ENCODE data around the gene IRGQ.
A peak's percentile ranks its signal among the peaks of the same experiment; 100 is the strongest.

The IRGQ gene

DNA sequence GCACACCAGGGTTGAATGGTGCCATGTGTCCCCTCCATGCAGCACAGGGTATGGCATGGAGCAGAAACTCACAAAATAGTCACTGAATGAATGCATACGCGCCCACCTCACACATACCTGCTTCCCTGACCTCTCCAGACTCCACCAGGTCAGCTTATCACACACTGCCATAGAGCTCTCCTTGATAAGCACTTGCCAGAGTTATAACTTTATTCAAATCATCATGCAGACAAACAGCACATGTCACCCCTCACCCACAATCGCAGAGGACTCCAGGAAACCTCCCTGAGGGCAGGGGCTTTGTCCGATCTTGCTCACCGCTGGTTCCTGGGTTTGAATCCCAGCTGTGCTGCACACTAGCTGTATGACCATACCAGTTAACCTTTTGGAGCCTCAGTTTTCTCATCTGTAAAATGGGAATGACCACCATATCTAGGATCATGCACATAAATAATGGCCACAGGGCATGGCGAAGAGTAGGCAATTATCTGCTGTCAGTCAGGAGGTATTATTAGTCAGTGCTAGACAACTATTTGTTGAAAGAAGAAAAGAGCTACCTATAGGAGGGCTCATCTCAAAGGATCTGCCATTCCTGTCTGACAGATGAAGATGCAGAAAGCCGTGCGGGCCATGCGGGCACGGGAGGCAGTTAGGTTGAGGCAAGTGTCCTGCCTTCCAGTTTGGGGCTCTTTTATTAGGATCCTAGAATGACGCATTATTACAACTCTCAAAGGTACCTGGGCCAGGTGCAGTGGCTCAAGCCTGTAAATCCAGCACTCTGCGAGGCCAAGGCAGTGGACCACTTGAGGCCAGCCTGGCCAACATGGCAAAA is 34.6 kb downstream of the IRGQ start:
- H4K20me1 ChIP-seq (ENCODE audit: insufficient read depth, low read length) = peaks cover 23% of the 10 kb centered on the region
- H3K4me3 ChIP-seq (ENCODE audit: low read depth in 1 of 2, low read length in 2 of 2) = no peak overlapping the region
- no peak overlapping the region for H3K9ac ChIP-seq (ENCODE audit: low read depth, low read length)
- peaks cover 28% of the 10 kb centered on the region for H3K4me1 ChIP-seq (ENCODE audit: insufficient read depth, low read length)
- H3K36me3 ChIP-seq (ENCODE audit: insufficient read depth, low read length) = peaks cover 34% of the 10 kb centered on the region
- no peak for DNase-seq
- TF ChIP-seq, protein P1, sequence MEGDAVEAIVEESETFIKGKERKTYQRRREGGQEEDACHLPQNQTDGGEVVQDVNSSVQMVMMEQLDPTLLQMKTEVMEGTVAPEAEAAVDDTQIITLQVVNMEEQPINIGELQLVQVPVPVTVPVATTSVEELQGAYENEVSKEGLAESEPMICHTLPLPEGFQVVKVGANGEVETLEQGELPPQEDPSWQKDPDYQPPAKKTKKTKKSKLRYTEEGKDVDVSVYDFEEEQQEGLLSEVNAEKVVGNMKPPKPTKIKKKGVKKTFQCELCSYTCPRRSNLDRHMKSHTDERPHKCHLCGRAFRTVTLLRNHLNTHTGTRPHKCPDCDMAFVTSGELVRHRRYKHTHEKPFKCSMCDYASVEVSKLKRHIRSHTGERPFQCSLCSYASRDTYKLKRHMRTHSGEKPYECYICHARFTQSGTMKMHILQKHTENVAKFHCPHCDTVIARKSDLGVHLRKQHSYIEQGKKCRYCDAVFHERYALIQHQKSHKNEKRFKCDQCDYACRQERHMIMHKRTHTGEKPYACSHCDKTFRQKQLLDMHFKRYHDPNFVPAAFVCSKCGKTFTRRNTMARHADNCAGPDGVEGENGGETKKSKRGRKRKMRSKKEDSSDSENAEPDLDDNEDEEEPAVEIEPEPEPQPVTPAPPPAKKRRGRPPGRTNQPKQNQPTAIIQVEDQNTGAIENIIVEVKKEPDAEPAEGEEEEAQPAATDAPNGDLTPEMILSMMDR (IDR thresholded peaks at IDR 0.05; ENCODE audit: borderline replicate concordance, extremely low read depth, low read length, poor library complexity, severe bottlenecking) = no peak
- TF ChIP-seq EZH2 (IDR thresholded peaks at IDR 0.05; ENCODE audit: borderline replicate concordance, low read depth, low read length, severe bottlenecking) = no peak
- no peaks in the 10 kb centered on the region for H3K9me3 ChIP-seq (ENCODE audit: insufficient read depth, low read length, severe bottlenecking)
- H2AFZ ChIP-seq (ENCODE audit: low read depth, low read length) = no peak overlapping the region
- no peak overlapping the region for H3K4me2 ChIP-seq (ENCODE audit: insufficient read depth, low read length)
- peaks cover 30% of the 10 kb centered on the region for H3K79me2 ChIP-seq (ENCODE audit: insufficient read depth, low read length)
- no peaks in the 10 kb centered on the region for H3K27me3 ChIP-seq (ENCODE audit: insufficient read depth, low read length, poor library complexity)
- peak overlapping the region; percentile 81 for H3K27ac ChIP-seq (ENCODE audit: low read length)
- no peak for ATAC-seq (ENCODE audit: insufficient read depth, low read depth)

DNA sequence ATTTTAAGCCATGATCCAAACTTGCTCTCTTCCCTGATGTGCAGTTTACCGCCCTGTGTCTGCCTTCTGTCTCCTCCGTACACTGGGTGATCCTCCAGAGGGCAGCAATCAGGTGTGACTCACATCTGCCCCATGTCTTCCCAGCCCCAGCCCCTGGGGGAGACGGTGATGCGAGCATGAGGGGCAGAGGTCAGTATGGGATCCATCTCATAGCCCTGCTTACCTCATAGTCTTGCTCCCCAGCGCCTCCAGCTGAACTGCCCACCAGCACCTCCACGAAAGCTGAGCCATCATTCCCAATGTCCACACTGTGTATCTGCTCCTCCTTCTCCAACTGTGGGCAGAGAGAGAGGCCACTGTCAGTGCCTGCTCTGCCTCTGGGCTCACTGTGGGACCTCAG is 35.2 kb downstream of the IRGQ start:
- H3K4me3 ChIP-seq (ENCODE audit: low read depth in 1 of 2, low read length in 2 of 2) = no peak overlapping the region
- H3K36me3 ChIP-seq (ENCODE audit: insufficient read depth, low read length) = peaks cover 40% of the 10 kb centered on the region
- TF ChIP-seq EZH2 (IDR thresholded peaks at IDR 0.05; ENCODE audit: borderline replicate concordance, low read depth, low read length, severe bottlenecking) = no peak
- TF ChIP-seq, protein P1 (IDR thresholded peaks at IDR 0.05; ENCODE audit: borderline replicate concordance, extremely low read depth, low read length, poor library complexity, severe bottlenecking) = no peak
- ATAC-seq (ENCODE audit: insufficient read depth, low read depth) = no peak
- H3K4me1 ChIP-seq (ENCODE audit: insufficient read depth, low read length) = peaks cover 28% of the 10 kb centered on the region
- no peak overlapping the region for H2AFZ ChIP-seq (ENCODE audit: low read depth, low read length)
- no peaks in the 10 kb centered on the region for H3K27me3 ChIP-seq (ENCODE audit: insufficient read depth, low read length, poor library complexity)
- peaks cover 30% of the 10 kb centered on the region for H3K79me2 ChIP-seq (ENCODE audit: insufficient read depth, low read length)
- no peak overlapping the region for H3K9ac ChIP-seq (ENCODE audit: low read depth, low read length)
- peaks cover 23% of the 10 kb centered on the region for H4K20me1 ChIP-seq (ENCODE audit: insufficient read depth, low read length)
- H3K4me2 ChIP-seq (ENCODE audit: insufficient read depth, low read length) = no peak overlapping the region
- DNase-seq = no peak
- H3K27ac ChIP-seq (ENCODE audit: low read length) = no peak overlapping the region
- no peaks in the 10 kb centered on the region for H3K9me3 ChIP-seq (ENCODE audit: insufficient read depth, low read length, severe bottlenecking)

DNA sequence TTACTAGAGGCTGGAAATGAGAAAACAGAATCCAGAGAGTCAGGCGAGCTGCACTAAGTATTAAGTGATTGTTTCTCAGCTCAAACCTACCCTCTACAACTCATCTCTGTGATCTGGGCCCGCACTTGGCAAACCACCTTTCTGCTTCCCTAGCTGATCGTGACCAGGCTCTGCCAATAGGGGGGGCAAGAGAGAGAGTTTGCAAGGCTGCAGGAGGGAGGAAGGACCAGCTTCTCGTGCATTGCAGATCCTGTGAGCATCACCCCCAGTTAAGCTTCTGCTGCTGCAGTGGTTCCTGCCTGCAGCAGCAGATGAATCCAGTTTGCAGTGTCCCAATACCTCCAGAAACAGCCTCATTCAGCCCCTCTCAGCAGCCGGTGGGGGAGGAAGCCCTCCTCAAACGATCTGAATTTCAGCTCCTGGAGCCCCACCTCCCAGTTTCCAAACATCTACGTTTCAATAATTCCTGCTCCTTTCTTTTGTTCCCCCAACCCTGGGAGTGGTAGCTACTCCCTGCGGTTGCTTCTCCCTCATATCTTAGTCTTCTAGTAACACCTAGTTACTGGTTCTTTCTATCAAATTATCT is 40.7 kb downstream of the IRGQ start:
- H3K4me3 ChIP-seq (ENCODE audit: low read depth in 1 of 2, low read length in 2 of 2) = no peak overlapping the region
- peaks cover 61% of the 10 kb centered on the region for H3K36me3 ChIP-seq (ENCODE audit: insufficient read depth, low read length)
- H3K9me3 ChIP-seq (ENCODE audit: insufficient read depth, low read length, severe bottlenecking) = no peaks in the 10 kb centered on the region
- TF ChIP-seq EZH2 (IDR thresholded peaks at IDR 0.05; ENCODE audit: borderline replicate concordance, low read depth, low read length, severe bottlenecking) = no peak
- TF ChIP-seq, protein P1 (IDR thresholded peaks at IDR 0.05; ENCODE audit: borderline replicate concordance, extremely low read depth, low read length, poor library complexity, severe bottlenecking) = peak; percentile 91
- H2AFZ ChIP-seq (ENCODE audit: low read depth, low read length) = no peak overlapping the region
- no peak overlapping the region for H3K9ac ChIP-seq (ENCODE audit: low read depth, low read length)
- no peak overlapping the region for H3K4me2 ChIP-seq (ENCODE audit: insufficient read depth, low read length)
- no peak overlapping the region for H3K27ac ChIP-seq (ENCODE audit: low read length)
- H3K27me3 ChIP-seq (ENCODE audit: insufficient read depth, low read length, poor library complexity) = no peaks in the 10 kb centered on the region
- DNase-seq = peak; percentile 82
- peaks cover 8% of the 10 kb centered on the region; the same call in 1 of the 2 replicates for H4K20me1 ChIP-seq (ENCODE audit: insufficient read depth, low read length)
- no peaks in the 10 kb centered on the region for H3K4me1 ChIP-seq (ENCODE audit: insufficient read depth, low read length)
- peak; percentile 96 for ATAC-seq (ENCODE audit: insufficient read depth, low read depth)
- no peaks in the 10 kb centered on the region for H3K79me2 ChIP-seq (ENCODE audit: insufficient read depth, low read length)
